ENCODE data around the gene JDP2.

JDP2 gene

DNA sequence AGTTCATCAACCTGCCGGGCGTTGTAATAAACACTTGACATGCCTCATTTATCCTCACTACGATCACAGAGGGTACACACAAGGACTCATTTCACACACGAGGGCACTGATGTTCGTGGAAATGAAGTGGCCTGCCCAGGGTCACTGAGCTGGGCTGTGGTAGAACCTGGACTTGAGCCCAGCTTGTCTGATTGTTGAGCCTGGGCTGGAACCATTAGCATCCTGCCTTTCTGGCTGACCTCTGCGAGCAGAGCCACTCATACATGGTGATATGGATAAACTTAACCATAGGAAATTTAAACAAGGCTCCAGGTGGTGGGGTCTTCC lies 16.6 kb upstream of the JDP2 start:
- peak; percentile 32 for DNase-seq

DNA sequence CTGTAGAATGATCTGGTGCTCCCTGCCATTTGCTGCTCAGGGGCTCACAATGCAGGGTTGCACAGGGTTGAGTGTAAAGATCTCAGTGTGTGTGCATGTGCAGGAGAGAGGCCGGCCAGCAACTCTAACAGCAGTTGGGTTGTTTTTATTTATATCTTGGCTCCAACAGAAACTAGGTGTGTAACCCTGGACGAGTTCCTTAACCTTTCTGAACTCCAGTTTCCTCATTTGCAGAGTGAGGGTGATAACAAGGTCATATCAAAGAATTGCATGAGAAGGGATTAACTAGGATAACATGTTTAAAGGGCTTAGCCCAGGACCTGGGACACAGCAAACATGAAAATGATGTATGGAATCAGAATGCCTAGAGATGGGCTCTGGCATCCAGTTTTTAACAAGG lies 14.8 kb upstream of the JDP2 start:
- no peak for DNase-seq

DNA sequence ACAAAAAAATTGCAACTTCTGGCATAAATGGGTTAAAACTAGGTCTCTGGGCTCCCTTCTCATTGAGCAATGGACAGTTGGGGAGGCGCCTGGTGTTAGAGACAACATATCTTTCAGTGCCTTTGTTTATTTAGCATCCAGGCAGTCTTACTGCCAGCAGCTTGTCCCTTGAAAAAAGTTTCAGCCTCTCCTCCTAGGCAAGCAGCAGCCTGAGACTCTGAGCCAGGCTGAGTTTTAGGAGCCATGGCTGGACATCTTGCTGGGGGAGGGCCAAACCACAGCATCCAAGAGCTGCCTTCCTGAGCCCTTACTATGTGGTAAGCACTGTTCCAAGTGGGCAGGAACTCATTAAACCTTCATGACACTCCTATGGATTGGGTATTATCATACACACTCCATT lies 10.1 kb upstream of the JDP2 start:
- DNase-seq, result no peak

DNA sequence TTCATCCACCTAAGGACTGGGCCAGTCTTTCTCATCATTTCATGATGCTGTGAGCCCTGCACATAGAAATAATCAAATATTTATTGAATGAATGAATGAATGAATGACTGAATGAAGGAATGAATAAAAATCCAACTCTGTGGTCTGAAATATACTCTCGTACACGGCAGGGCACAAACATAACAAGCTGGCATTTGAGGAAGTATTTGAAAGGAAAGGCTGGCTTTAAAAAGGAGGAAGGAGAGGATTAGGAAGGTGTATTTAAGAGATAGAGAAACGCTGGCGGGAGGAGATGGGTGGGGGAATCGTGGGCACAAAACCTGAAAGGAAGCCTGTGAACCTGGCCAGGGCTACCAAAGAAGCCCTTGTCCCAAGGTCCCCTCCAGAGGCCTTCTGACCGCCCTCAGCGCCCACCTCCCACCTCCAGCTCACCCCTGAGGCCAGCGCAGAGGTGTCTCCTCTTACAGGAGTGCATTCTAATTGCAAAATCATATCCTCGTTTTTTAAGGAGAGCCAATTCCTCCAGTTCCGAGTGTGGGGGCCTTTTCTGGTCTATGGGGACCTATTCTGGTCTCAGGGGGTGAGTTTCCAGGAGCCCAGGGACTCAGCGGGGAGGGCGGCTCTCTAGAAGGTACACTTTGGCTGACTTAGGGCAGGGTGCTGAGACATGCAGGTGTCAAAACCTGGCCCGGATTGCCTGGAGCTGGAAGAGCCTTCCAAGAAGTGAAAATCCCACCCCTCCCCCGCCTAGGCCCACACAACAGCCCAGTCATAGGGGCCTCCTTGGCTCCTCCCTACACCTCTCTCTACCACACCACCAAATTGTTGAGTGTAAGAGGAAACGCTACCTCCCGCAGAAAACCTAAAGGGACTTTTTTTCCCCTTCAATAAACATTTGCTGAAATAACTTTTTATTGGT lies 8.7 kb upstream of the JDP2 start:
- peak; percentile 25 for DNase-seq

DNA sequence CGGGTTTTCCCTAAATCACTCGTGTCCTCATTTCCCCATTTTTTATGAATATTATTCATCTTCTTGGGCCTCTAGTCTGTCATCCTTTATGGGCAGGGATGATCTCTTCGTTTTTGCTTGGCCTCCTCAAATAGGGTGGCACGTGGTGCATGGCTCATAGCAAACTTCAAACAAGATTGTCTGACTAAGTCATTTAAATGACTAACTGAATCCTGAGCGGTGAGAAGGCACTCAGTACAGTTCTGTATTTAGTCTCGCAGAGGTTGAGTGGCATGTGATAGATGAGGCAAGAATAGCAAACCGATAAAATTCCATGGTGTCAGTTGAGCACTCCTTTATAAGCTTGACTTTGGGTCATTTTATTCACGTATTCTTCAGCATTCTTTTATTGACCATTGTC lies 5.7 kb upstream of the JDP2 start:
- no peak for DNase-seq

DNA sequence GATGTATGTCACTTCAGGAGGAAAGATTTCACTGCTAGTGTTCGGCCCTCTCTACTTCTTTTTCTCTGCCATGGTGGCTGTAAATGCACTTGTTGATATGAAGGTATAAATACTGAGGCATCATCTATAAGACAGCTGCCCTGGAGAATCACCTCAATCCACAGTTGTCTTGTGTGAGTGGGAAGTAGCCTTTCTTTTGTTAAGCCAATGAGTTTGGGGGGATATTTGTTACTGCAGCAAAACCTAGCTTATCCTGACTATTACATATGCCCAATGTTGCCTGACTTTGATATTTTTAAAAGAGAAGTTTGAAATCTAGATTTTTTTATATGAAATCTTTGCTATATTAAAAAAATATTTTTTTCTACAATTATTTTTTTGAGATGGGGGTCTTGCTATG lies 3.3 kb upstream of the JDP2 start:
- DNase-seq, result no peak

DNA sequence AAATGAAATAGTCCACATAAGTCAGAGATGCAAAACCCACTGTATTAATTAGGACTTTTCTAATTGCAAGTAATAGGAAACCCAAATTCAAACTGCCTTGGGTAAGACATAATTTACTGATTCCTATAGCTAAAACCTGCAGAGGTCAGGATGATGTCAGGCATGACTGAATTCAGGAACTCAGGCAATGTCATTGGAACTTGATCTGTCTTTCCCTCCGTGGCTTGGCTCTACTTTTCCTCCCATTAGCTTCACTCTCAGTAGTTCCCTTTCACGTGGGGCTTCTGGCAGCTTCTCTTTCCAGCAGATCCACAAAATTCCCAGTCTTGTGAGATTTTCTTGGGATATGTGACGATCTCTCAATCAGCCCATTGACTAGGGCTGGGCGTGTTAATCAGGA lies 2.4 kb upstream of the JDP2 start:
- DNase-seq, result no peak

DNA sequence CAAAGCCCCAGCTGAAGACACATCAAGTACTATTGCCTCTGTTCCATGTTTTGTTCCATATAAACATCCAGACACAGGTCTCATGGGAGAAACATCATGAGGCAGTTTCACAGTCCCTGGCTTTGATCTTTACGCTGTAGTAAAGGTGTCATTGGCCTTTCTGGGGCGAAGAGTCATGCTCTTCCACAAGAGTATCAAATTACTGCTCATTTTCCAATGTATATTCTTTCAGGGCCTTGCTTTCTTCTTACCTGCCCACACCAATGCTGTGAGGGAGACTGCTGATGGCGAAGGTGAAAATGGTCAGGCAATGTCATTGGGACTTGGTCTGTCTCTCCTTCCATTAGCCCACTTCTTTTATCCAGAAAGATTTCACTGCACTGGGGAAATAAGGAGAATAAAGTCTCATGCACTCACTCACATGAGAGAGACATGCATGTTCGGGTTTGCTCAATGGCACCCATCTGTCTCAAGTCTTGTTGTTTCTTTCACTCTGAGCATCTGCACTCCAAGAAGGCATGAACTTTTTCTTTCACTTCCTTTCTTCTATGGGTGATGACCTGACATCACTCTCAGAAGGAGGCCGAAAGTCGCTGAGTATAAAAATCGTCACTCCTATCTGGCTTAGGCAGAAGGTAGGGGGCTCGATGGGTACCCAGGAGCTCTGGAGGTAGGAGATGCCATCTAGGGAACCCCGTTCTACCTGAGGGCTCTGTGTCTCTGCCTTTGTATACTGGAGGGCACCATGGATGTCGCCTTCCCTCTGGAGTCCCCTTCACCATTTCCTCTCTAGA lies 1.3 kb upstream of the JDP2 start:
- no peak for DNase-seq

DNA sequence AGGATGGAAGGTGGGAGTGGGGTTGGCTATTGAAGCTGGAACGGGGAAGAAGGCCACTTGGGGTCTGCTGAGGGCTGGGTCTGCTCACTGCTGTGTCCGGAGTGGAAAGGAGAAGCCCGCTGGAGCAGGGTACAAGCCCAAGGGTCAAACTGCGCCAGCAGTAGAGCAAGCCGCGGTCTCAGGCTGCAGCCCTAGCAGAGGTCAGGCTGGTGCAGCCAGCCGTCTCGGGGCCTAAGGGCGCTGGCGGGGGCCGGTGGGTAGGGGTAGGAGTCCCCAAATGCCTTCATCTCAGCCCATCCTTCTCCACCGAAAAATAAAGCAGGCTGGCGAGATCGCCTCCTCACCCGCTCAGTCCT lies 718 bp upstream of the JDP2 start:
- DNase-seq, result no peak

DNA sequence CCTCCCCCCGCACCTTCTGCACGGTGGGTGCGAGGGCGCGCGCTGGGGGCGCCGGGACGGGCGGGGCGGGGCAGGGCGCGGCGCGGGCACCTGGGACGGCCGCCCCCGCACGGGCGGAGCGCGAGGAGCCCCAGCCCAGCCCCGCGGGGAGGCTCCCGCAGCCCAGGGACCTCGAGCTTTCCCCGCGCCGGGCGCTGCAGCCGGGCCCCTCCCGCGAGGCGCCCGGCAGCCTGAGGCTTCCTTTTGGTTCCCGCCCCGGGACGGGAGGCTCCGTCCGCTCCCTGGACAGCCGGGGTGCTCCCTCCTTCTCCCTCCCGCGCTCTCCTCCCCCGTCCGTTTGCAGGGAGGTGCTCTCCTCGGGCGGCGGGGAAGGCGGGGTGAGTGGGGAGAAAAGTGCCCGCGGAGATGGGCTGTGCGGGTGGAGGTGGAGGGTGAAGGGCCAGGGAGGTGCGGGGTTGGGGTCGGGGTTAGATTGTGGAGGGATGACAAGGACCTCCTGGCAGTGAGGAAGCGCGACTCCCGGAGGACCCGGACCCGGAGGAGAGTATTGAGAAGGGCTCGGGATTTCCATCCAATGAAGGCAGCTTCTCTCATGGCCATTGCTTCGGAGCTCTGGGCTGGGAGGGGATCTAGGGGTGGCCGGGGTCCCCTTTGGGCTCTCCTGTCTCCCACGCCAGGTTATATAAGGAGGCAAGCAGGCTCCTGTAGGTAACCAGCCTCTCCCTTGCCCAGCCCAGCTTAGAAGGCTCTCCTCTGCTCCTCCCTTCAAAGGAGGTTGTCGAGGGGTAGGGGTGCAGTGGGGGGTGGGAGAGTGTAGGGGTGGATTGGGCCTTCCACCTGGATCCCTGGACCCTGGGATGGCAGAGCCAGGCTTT lies 645 bp downstream of the JDP2 start:
- DNase-seq, result peak; percentile 32

DNA sequence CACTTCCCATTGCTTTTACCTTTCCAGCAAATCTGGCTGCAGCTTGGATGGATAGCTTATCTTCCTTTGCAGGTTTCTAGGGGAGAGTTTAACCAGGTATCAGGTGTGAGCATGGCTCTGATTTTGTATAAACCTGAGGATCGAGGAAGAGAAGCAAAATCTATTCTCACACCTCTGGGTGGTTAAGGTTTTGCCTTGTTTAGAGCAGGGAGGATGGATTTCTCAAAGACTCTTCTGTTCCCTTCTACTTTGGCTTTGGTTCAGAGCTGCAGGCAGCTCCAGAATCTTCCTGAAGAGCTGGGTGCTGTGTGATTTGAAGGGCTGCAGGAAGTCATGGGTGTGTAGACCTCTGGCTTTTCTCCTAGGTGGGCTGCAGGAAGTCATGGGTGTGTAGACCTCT lies 1.7 kb downstream of the JDP2 start:
- no peak for DNase-seq

DNA sequence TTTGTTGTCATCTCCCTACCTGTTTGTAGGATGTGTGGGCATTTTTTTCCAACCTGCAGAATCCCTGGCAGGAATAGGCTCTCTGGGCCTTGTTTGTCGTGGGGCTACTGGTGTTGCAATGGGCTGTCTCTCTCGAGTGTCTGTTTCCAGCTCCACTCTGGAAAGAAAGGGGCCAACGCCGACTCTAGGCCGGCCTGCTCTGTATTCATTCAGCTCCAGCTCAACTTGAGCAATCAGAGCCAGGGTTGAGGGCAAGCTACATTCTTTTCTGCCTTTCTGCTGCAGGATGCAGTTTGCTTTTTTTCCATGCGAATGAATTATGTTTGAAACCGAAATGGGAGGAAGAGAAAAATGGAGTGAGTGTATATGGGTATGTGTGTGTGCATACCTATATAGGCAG lies 2.3 kb downstream of the JDP2 start:
- DNase-seq, result no peak

DNA sequence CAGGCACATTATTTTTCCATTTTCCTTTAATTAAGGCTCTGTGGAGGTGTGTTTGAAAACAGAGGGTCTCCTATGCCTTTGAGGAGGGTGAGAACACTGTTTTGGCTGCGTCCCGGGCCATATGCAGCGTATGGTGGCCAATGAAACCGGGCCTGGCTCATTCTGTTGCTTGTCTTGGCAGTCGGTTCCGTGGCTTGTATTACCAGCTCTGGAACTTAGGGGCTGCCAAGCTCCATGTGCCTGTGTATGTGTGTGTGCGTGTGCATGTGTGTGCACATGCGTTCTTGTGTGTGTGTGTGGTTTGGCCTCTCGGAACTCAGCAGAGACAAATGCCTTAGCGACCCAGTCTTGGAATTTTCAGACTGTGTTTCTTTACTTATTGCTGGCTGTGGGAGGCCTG lies 2.7 kb downstream of the JDP2 start:
- no peak for DNase-seq

DNA sequence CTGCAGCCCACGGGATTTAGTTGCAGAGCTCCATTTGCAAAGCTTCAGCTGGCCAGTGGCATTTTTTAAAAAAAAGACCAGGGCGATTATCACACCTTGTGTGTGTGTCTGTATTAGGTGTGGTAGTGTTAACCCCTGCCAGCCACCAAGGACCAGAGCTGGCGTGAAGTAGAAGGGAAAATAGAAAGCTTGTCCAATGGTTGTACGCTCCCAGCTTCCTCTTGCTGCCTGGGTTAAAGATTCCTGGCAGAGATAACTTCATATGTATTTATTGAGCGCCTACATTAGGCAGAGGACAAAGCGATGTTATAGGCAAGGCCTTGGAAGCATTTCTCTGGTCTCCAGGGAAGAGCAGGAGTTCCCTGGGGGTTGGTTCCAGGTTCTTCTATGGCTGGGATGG lies 3.2 kb downstream of the JDP2 start:
- no peak for DNase-seq

DNA sequence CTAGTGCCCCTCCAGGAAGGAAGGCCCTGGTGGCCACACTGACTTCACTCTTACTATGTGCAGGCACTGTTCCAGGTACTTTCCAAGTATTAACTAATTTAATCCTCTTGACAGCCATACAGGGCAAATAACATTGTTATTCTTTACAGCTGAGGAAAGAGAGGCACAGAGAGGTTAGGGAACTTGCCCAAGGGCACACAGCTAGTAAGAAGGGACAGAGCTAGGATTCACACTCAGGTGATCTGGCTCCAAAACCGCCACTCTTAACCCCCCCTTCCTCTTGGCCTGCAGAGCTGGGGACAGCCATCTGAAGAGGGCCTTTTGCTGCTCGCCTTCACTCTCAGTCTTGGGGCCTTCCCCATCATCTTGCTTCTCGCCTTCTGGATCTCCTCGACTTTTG lies 4.0 kb downstream of the JDP2 start:
- DNase-seq, result no peak

DNA sequence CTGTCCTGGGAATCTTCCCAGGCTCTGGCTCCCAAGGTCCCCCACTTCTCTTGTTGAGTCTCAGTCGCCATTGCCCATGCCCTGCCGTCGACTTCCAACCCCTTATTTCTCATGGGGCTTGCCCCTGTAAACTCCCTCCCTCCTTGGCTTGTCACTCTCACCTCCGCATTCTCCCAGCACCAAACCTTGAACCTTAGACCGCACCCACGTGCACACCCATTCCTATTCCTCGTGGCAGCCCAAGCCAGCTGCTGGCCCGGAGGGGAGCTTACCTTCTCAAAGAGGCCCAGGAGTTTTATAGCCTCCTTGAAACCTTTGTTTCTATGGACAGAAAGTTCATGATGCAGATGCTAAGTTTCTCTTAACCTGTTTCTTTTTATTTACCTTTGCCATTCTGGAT lies 4.6 kb downstream of the JDP2 start:
- no peak for DNase-seq

DNA sequence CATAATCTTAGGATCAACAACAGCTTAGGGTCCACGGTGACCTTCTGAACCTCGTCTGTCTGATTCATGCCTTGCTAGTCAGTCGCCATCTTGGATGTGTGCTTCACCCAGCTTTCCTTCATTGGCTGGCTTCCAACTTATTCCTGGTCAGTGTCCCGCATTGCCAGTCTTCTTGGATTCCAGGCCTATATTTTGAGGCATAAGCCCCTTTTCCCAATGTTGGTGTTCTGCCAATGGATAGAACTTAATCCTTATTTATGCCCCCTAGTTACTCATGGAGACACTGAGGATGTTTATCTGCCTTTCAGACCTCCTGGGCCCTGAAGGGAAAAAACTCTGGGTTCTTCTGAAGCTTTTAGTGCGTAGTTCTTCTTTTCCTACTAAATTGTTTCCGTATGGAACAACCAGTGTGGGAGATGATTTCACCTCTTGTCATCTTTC lies 5.8 kb downstream of the JDP2 start:
- no peak for DNase-seq

DNA sequence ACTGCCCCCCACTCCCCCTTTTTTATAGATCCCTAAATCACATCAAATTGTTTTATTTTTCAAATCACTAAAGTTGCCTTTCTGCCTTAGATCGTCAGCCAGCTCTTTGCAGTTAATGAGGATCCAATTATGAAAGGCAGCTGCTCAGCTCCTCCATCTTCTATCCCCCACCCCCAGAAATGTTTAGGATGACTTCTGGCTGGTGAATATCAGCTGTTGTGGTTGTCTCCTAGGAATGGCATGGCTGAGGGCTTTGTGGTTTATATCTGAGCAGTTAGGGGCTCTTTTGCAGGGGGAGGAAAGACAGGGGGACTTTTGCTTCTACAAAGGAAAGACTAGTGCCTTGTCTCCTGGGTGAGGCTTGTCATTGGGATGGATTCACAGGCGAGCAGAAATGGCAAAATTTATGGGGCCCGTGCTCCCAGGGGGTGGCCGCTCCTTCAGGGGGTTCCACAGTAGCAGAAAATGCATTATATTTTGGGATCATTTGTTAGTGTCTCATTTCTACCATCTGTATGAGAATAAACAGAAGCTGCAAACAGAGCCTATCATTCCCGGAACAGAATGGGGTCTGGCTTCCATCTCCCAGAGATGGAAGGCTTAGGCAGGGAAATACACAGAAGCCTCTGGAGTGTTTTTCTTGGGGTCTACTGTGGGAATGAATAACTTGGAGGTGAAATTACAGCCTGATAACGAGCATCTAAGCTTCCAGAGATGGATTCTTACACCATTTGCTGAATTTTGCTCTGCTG lies 6.5 kb downstream of the JDP2 start:
- DNase-seq, result no peak

DNA sequence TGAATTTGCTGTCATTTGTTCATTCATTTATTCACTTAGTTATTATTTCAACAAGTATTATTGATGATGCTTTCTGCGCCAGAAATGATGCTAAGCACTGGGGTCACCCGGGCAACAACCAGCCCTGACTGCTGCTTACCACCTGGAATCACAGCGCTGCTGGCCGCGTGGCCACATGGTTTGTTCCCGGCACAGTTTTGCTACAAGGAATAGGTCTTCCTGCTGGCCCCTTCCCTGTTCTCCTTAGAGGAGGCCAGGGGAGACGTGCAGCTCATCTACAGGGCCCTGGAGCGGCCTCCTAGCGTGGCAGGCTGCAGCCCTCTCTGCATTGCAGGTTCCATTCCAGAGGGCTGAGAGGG lies 7.0 kb downstream of the JDP2 start:
- DNase-seq, result no peak

DNA sequence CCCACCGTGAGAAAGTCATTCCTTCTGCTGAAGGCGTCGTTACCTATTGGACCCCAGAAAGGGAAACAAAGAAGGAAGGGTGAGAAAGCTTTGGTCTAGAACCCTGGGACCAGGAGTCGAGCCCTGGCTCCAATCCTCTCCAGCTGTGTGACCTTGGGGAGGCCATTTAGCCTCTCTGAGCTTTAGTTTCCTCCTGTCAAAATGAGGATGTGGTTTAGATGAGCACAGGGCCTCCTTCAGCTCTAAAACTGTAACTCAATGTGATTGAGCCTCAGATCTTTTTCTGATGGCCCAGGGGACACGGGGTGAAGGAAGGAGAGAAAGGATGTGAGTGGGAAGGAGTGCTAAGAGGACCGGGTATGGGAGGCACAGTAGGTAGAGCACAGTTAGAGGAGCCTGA lies 7.7 kb downstream of the JDP2 start:
- DNase-seq, result no peak

DNA sequence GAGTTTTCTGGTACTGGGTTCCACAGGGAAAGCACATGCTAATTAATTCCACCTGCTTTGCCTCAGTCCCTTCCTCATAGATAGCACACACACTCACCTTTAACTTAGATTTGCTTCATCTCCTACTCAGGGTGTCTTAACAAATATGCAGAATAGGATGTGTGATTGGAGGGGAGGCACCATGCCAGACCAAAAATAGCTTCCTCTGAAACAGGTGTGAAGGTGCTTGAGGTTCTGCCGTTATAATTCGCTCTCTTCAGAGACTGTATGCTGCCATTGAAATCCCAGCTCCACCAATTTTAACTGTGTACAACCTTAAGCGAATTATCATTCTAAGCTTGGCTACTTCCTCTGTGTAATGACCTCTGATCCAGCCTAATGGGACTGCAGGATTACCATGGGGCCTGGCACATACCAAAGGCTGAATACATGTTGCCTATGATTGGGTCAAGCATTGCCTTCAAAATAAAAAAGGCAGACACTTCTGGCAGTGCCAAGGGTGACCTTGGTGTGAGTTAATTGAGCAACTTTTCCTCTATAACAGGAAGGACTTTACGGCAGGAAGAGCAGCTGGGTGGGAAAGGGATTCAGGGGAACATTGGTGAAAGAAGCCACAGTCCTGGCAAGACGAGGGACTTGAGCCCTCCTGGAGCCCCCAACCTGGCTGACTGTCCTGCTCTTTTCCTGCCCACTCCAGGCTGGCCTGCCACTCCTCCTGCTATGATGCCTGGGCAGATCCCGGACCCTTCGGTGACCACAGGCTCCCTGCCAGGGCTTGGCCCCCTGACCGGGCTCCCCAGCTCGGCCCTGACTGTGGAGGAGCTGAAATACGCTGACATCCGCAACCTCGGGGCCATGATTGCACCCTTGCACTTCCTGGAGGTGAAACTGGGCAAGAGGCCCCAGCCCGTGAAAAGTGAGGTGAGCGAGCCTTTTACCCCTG lies 9.7 kb downstream of the JDP2 start:
- no peak for DNase-seq
